Kidney epithelial cell (primary cell): ENCODE measurements around the gene NUAK1. TPM values are rescaled to one million over a fixed set of nuclear protein-coding genes. Genes with fewer than 3 reads are reported as not detected.

Source experiments
- DNase-seq: peaks from one replicate; pipeline ENCODE4 v3.0.0-alpha.2; 2010; ENCODE audit warnings: low read depth
- H3K27me3 ChIP-seq: 2 replicates; pipeline ENCODE4 v1.6.0; 2011; ENCODE audit warnings: low read length; ENCODE audit not compliant: control insufficient read depth, insufficient read depth
- H3K36me3 ChIP-seq: 2 replicates; pipeline ENCODE4 v1.5.1; 2011; ENCODE audit warnings: low read length; ENCODE audit not compliant: control insufficient read depth, insufficient read depth
- H3K4me3 ChIP-seq: 2 replicates; pipeline ENCODE4 v1.5.1; 2011; ENCODE audit warnings: low read depth, mild to moderate bottlenecking, control low read depth, low read length
- CTCF ChIP-seq: IDR thresholded peaks from 2 replicates; pipeline ENCODE4 v1.5.1; 2011; ENCODE audit warnings: mild to moderate bottlenecking, moderate library complexity, low read length, control low read depth, inconsistent platforms; ENCODE audit not compliant: insufficient read depth, poor library complexity, severe bottlenecking
- total RNA-seq: library from RNA; depleted of rRNA; stranded (reverse); fragments of >200 nt; gene quantifications from 2 replicates; pipeline ENCODE4 v1.2.3, GENCODE V29; 2015

NUAK1 gene
- total RNA-seq, 1 donor from 2014 or later = 38.2 TPM

DNA sequence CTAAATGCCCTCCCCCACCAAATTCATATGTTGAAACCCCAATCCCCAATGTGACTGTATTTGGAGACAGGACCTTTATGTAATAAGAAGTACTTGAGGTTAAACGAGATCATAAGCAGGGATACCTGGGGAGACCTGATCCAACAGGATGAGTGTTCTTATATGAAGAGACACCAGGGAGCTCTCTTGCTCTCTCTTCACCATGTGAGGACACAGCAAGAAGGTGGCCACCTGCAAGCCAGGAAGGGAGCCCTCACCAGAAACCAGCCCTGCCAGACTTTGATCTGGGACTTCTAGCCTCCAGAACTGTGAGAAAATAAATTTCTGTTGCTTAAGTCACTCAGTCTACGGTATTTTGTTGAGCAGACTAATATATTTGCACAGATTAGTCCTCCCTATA lies 113.6 kb downstream of the NUAK1 start:
- TF ChIP-seq CTCF = no peak
- no peaks in the 10 kb centered on the region for H3K36me3 ChIP-seq
- no peak for DNase-seq
- H3K4me3 ChIP-seq = no peak overlapping the region
- no peaks in the 10 kb centered on the region for H3K27me3 ChIP-seq

DNA sequence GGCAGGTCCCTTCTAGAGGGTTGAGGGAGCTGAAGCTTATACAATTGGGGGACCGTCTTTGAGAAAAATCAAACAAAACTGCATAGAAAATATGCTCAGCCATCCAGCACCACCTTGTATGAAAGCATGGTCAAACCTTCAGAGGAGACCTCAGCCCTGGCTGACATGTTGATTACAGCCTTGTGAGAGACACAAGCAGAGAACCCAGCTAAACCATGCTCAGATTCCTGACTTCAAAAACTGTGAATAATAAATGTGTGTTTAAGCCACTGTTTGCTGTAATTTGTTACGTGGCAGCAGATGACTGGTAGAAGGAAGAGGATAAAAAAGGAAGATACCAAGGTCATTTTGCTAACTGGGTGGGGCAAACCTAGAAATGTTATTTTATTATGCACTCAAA lies 115.7 kb downstream of the NUAK1 start:
- Histone ChIP-seq H3K4me3 (no peak overlapping the region), H3K27me3 (no peaks in the 10 kb centered on the region), H3K36me3 (no peaks in the 10 kb centered on the region)
- TF ChIP-seq CTCF = no peak
- DNase-seq = no peak

- no peak for TF ChIP-seq CTCF
- no peaks in the 10 kb centered on the region for H3K27me3 ChIP-seq
- no peaks in the 10 kb centered on the region for H3K36me3 ChIP-seq
- H3K4me3 ChIP-seq = no peak overlapping the region
- peak; percentile 81 for DNase-seq
Observed at GRCh38 chr12:106022568-106023012, 116.2 kb downstream of the NUAK1 start.

DNA sequence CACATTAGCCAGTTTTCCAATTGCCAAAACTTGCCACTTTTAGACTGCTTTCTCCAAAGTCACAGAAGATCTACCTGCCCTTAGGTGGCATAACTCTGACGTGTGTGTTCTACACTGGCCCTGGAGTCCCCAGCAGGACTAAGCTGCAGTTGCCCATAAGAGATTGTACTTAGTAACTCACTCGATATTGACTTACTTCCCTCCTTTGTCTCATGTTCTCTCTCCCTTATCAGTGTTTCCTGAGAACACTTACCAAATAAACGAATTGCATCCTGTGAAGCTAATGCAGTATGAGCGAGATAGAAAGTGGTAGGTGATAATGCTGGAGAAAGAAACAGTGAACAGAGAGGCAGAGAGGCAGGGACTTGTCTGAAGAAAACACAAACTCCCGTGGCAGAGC lies 117.2 kb downstream of the NUAK1 start:
- no peak for TF ChIP-seq CTCF
- no peak for DNase-seq
- Histone ChIP-seq H3K36me3 (no peaks in the 10 kb centered on the region), H3K4me3 (no peak overlapping the region), H3K27me3 (no peaks in the 10 kb centered on the region)

DNA sequence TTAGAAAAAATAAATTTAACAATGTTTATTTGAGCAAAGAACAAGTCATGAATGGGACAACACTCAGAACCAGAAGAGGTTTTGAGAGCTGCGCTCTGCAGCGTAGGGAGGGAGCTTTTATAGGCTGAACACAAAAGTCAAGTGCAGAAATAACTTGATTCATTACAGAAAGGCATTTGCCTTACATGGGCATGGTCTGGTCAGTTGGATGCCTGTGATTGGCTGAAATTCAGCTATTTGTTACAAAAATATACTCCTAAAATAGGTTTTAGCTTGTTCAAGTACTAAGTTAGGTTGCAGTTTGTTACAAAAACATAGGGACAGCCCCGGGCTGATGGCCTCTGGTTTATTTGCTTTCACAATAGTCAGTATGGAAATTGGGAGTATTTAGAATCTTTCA lies 118.0 kb downstream of the NUAK1 start:
- DNase-seq = no peak

More for the DNA sequence above, 118.0 kb downstream of the NUAK1 start:
- H3K36me3 ChIP-seq = no peaks in the 10 kb centered on the region
- no peaks in the 10 kb centered on the region for H3K27me3 ChIP-seq
- no peak overlapping the region for H3K4me3 ChIP-seq
- no peak for TF ChIP-seq CTCF
